Nucleus accumbens (tissue), 56 donors: ENCODE results near the gene ITGA5.
A peak's percentile ranks its signal among the peaks of the same experiment; 100 is the strongest.
"Not testable (repeated sequence)": the region's sequence is repeated elsewhere in the genome, so short reads cannot be mapped to it uniquely, and the experiment has no call there.

ENCODE experiments used
- DNase-seq, 56 donors: peaks; one replicate each; lab custom pipeline; 2025; lab: John Stamatoyannopoulos, UW

Gene ITGA5

DNA sequence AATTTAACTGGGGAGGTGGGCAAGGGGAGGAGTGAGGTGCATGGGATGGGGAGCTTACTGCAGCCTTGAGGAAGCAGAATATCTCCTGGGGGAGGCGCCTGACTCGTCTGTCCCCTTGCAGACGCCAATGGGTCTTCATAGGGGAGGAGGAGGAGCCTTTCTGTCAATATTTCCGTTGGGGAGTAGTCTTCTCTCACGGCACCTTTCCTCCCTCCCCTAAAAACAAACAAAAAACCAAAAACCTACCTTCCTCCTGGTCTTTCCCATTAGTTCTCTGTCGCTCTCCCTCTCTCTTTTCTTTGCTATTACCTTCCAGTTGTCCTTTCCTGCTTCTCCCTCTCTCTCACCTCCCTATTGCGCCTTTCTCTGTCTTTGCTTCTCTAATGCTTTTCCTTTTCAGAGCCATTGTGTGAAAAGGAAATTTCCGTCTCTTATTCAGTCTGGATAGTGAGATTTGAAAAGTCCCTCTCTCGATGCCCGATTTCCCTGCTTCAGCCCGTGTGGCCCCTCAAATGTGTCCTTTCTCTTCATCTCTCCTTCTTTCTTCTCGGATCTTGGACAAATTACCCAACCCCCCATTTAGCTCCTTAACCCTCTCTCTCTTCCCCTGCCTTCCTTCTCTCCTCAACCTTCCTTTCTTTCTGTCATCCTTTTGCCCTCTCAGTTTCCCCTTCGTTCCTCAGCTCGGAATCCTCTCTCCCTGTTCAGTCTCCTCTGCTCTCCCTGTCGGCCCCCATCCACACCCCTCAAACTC, 60.7 kb downstream of the ITGA5 start:
- peak in 19 of 56 donors; percentile 11 to 64 (median 29) for DNase-seq

DNA sequence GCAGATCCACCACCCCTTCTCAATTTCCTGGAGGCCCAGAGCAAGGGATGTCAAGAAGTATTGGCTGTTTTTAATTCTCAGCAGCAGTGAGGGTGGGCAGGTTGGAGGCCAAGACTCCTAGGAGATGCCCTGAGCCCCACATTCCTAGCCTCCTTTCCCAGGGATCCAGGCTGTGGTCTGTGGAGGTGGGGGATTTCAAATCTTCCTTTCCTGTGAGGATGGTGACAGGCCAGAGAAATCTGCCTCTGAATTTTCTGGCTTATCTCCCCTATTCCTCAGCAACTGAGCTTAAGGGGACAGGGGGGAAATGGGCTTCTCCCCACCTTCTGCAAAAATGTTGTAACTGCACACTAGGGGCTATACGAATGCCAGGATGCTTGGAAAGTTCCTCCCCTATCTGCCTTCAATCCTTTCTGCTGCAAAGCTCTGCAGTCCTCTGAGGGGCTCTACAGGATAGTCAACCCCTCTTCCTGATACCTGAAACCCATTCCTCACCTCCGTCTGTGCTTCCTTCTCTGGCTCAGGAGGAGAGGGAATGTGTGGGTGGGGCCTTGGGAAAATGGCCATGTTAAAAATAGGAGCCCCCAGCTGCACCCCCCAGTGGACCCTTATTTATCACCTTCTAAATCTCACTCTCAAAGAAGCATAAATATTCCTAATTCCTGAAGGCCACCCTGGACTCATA, 61.4 kb downstream of the ITGA5 start:
- peak in 1 of 56 donors; percentile 43 for DNase-seq

DNA sequence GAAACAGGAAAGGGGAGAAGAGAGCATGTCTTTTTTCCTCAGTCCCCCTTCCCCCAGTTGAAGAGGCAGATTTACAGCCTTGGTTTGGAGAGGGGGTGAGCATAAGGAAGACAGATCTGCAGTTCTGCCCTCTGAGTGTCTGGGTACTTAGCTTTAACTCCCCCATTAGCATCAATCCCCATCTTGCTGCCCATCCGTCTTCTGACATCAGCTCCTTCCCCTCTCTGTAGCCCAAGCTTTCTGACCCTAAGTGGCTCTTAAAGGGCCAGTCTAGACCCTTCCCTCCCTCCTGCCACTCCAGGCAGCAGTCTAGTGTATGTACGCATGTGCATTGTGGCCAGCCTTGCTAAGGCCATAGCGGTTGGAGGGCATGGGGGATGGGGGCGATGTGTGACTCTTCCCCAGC, 62.1 kb downstream of the ITGA5 start:
- DNase-seq, result no peak

DNA sequence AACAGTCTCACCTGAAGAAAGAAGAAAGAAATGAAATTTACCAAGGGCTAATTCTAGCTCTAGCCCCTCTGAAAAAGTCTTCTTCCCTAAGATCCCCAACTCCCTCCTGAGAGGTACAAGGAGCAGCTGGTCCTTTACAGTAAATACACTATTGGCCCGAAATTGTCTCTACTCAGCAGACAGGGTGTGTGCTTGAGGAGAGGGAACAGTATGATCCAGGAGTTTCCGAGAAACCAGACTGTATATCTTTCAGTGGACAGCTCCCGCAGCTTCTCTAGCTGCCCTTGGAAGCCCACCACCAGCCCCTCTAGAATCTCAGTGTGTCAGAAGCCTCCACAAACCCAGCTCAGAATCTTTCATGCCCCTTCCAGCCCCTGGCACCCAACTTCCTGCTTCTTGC, 62.8 kb downstream of the ITGA5 start:
- DNase-seq, result no peak

- no peak for DNase-seq
Observed at GRCh38 chr12:54355104-54355815, 63.8 kb downstream of the ITGA5 start.

- DNase-seq, result not testable (repeated sequence)
Observed at GRCh38 chr12:54354271-54354670, 64.8 kb downstream of the ITGA5 start.

- DNase-seq, result peak in 38 of 56 donors; percentile 15 to 76 (median 46)
Observed at GRCh38 chr12:54352891-54353874, 65.9 kb downstream of the ITGA5 start.

- peak in 51 of 56 donors; percentile 18 to 86 (median 65) for DNase-seq
Observed at GRCh38 chr12:54352022-54352531, 67.0 kb downstream of the ITGA5 start.

DNA sequence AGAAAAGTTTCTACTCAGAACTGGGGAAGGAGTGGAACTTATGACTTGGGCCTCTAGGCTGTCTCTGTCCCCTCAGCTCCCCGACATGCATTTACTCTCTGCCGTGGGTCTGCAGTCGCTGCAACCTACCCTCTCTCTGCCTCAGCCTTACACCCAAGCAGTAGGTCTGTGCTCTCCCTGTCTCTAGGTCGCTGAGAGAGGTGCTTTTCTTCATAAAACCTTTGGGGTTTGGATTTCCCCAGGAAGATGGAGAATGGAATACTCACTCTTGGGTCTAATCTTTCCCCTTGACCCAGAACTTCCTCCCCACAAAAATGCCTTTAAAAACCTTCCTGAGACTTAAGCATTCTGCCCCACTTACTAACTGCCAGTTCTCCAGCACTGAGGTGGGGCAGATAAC, 67.7 kb downstream of the ITGA5 start:
- DNase-seq, result no peak

- DNase-seq, result no peak
Observed at GRCh38 chr12:54350743-54351142, 68.3 kb downstream of the ITGA5 start.

- DNase-seq, result peak in 8 of 56 donors; percentile 10 to 49 (median 22)
Observed at GRCh38 chr12:54349679-54350078, 69.4 kb downstream of the ITGA5 start.

DNA sequence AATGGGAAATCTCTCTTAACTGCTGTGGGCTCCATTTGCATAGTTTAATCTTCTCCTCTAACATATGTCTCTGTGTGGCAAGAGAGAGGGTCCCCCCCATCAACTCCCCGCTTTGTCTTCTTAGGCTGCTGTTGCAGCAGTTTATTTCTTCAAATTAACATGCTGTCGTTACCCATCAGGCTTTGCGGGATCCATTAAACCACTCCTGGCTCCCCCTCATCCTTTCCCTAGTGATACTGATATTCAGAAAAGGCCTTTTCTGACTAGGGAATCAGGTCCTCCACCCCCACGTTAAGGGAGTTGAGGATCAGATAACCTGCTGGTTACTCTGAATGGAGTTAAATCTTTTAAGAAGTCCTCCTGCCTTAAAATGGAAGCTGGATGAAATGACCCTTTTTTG, 70.0 kb downstream of the ITGA5 start:
- DNase-seq, result peak in 6 of 56 donors; percentile 18 to 54 (median 24)
